Common myeloid progenitor, CD34-positive (primary cell): ENCODE data around the gene FBN3.
"Not testable (repeated sequence)": the region's sequence is repeated elsewhere in the genome, so short reads cannot be mapped to it uniquely, and the experiment has no call there.

Experiments
- CTCF ChIA-PET: fragments of 350-600 bp; sonication (Branson Sonifier 250); formaldehyde crosslinking; loops from one replicate; lab custom pipeline; 2021; ENCODE audit warnings: antibody characterized with exemption; lab: Charles Lee
- POLR2A ChIA-PET: fragments of 350-600 bp; sonication (Branson Sonifier 250); formaldehyde crosslinking; loops from one replicate; lab custom pipeline; 2021; ENCODE audit warnings: antibody characterized with exemption; lab: Charles Lee
- DNase-seq, 3 donors: peaks; one replicate each; pipeline versions ENCODE4 v3.0.0 to v3.0.0-alpha.2; 2013
- H3K27ac ChIP-seq, 2 experiments: 1 replicate in 1 of 2; 2 replicates in 1 of 2; pipeline ENCODE4 v1.7.0; 2013; ENCODE audit warnings: inconsistent platforms in 2 of 2, low read length in 2 of 2, mild to moderate bottlenecking in 2 of 2, low read depth in 1 of 2, moderate library complexity in 1 of 2; ENCODE audit not compliant: severe bottlenecking in 2 of 2, insufficient read depth in 1 of 2, poor library complexity in 1 of 2
- H3K27me3 ChIP-seq, 5 experiments: replicated peaks in 2 of 5; 1 replicate in 3 of 5; 2 replicates in 2 of 5; pipeline versions ENCODE4 v1.6.1 to v1.7.0; 2013; ENCODE audit warnings: low read length in 4 of 5, mild to moderate bottlenecking in 2 of 5, moderate library complexity in 2 of 5, inconsistent platforms in 1 of 5; ENCODE audit not compliant: insufficient read depth in 5 of 5, control insufficient read depth in 4 of 5
- H3K36me3 ChIP-seq, 4 experiments: 1 replicate in 2 of 4; 2 replicates in 2 of 4; pipeline versions ENCODE4 v1.6.1 to v1.7.0; 2013; ENCODE audit warnings: low read length in 3 of 4, control low read depth in 1 of 4, mild to moderate bottlenecking in 1 of 4; ENCODE audit not compliant: control insufficient read depth in 4 of 4, insufficient read depth in 4 of 4
- H3K4me1 ChIP-seq, 4 experiments: 1 replicate in 3 of 4; 2 replicates in 1 of 4; pipeline versions ENCODE4 v1.6.1 to v1.7.1; 2013; ENCODE audit warnings: low read length in 3 of 4, mild to moderate bottlenecking in 3 of 4, control low read depth in 1 of 4, inconsistent platforms in 1 of 4, moderate library complexity in 1 of 4; ENCODE audit not compliant: control insufficient read depth in 4 of 4, insufficient read depth in 4 of 4; ENCODE audit errors: control extremely low read depth in 1 of 4
- H3K4me3 ChIP-seq, 7 experiments: 1 replicate in 4 of 7; 2 replicates in 3 of 7; pipeline versions ENCODE4 v1.5.1 to v1.7.0; 2013; ENCODE audit warnings: mild to moderate bottlenecking in 7 of 7, low read length in 6 of 7, moderate library complexity in 6 of 7, inconsistent platforms in 2 of 7, low read depth in 2 of 7, control low read depth in 1 of 7; ENCODE audit not compliant: insufficient read depth in 4 of 7, control insufficient read depth in 1 of 7; ENCODE audit errors: extremely low read depth in 1 of 7
- H3K9me3 ChIP-seq, 5 experiments: 1 replicate in 4 of 5; 2 replicates in 1 of 5; pipeline versions ENCODE4 v1.6.1 to v1.7.1; 2013; ENCODE audit warnings: low read length in 4 of 5, mild to moderate bottlenecking in 2 of 5, inconsistent platforms in 1 of 5, low read depth in 1 of 5, moderate library complexity in 1 of 5; ENCODE audit not compliant: control insufficient read depth in 4 of 5, insufficient read depth in 2 of 5; ENCODE audit errors: control extremely low read depth in 1 of 5
- WGBS: methylation state at CpG from one replicate; pipeline ENCODE4 v1.1.5; 2013; ENCODE audit not compliant: insufficient coverage; 5-methylcytosine and 5-hydroxymethylcytosine counted together

The FBN3 gene

GRCh38 chr19:8101910-8102309, 47.5 kb downstream of the FBN3 start:
- CTCF ChIA-PET, result interaction anchor here (1.2 kb wide), 1 partner anchor 11 kb away, joined by 3 read pairs; no protein-coding TSS in a partner anchor

GRCh38 chr19:8101311-8101710, 48.1 kb downstream of the FBN3 start:
- CTCF ChIA-PET, result interaction anchor here (0.6 to 1.2 kb wide), 3 partner anchors 12 to 33 kb away, joined by 3 to 4 read pairs (median 3); no protein-coding TSS in a partner anchor
- peaks cover 0 to 2% (median 0%) of the 10 kb centered on the region in 5 experiments for H3K27me3 ChIP-seq
- H3K9me3 ChIP-seq, result peaks cover 0 to 13% (median 7%) of the 10 kb centered on the region in 5 experiments
- no peak overlapping the region for H3K27ac ChIP-seq
- no peak overlapping the region for H3K4me3 ChIP-seq
- H3K4me1 ChIP-seq, result no peaks in the 10 kb centered on the region
- H3K36me3 ChIP-seq, result no peaks in the 10 kb centered on the region
- WGBS, result 100% methylated on average over 4 of the region's 4 CpGs
- POLR2A ChIA-PET, result no interaction called here
- no peak for DNase-seq

More at GRCh38 chr19:8101910-8102309, 47.5 kb downstream of the FBN3 start:
- POLR2A ChIA-PET, H3K27me3 ChIP-seq, DNase-seq, H3K36me3 ChIP-seq, H3K27ac ChIP-seq, H3K4me3 ChIP-seq, H3K4me1 ChIP-seq, H3K9me3 ChIP-seq: not testable (repeated sequence)
- WGBS, result 83% methylated on average over 8 of the region's 12 CpGs

GRCh38 chr19:8097681-8098567, 51.5 kb downstream of the FBN3 start:
- DNase-seq, result no peak

GRCh38 chr19:8097198-8097597, 52.2 kb downstream of the FBN3 start:
- POLR2A ChIA-PET, result no interaction called here
- H3K27ac ChIP-seq, result no peak overlapping the region
- H3K9me3 ChIP-seq, result peaks cover 1 to 40% (median 27%) of the 10 kb centered on the region in 5 experiments
- H3K4me1 ChIP-seq, result no peaks in the 10 kb centered on the region
- H3K27me3 ChIP-seq, result no peaks in the 10 kb centered on the region
- DNase-seq, result no peak
- H3K4me3 ChIP-seq, result no peak overlapping the region
- WGBS, result 94% methylated on average over 8 of the region's 10 CpGs
- no peaks in the 10 kb centered on the region for H3K36me3 ChIP-seq
- CTCF ChIA-PET, result no interaction called here

More at GRCh38 chr19:8097681-8098567, 51.5 kb downstream of the FBN3 start:
- no peaks in the 10 kb centered on the region for H3K4me1 ChIP-seq
- H3K9me3 ChIP-seq, result peaks cover 1 to 40% (median 27%) of the 10 kb centered on the region in 5 experiments
- no peaks in the 10 kb centered on the region for H3K27me3 ChIP-seq
- WGBS, result 100% methylated on average over 4 of the region's 5 CpGs
- POLR2A ChIA-PET, result no interaction called here
- no peak overlapping the region for H3K27ac ChIP-seq
- CTCF ChIA-PET, result no interaction called here
- no peak overlapping the region for H3K4me3 ChIP-seq
- no peaks in the 10 kb centered on the region for H3K36me3 ChIP-seq

- ChIA-PET CTCF (no interaction called here), POLR2A (interaction anchor here (0.6 kb wide), 1 partner anchor 136 kb away, joined by 4 read pairs; no protein-coding TSS in a partner anchor)
- WGBS, result 100% methylated on average over 2 of the region's 3 CpGs
- no peak for DNase-seq
- Histone ChIP-seq H3K4me1 (no peaks in the 10 kb centered on the region), H3K9me3 (peaks cover 1 to 40% (median 27%) of the 10 kb centered on the region in 5 experiments), H3K27ac (no peak overlapping the region), H3K4me3 (no peak overlapping the region), H3K27me3 (peaks cover 0 to 2% (median 0%) of the 10 kb centered on the region in 5 experiments), H3K36me3 (no peaks in the 10 kb centered on the region)
Measured at GRCh38 chr19:8096071-8096470, 53.3 kb downstream of the FBN3 start.

GRCh38 chr19:8095354-8095886, 54.0 kb downstream of the FBN3 start:
- whole genome bisulfite sequencing, result 100% methylated on average over 1 of the region's 2 CpGs
- H3K27ac ChIP-seq, result no peak overlapping the region
- H3K36me3 ChIP-seq, result no peaks in the 10 kb centered on the region
- no peak overlapping the region for H3K4me3 ChIP-seq
- ChIA-PET POLR2A (interaction anchor here (0.6 kb wide), 1 partner anchor 137 kb away, joined by 4 read pairs; no protein-coding TSS in a partner anchor), CTCF (no interaction called here)
- DNase-seq, result no peak
- H3K9me3 ChIP-seq, result peaks cover 1 to 40% (median 27%) of the 10 kb centered on the region in 5 experiments
- no peaks in the 10 kb centered on the region for H3K4me1 ChIP-seq
- H3K27me3 ChIP-seq, result peaks cover 0 to 3% (median 0%) of the 10 kb centered on the region in 5 experiments
